LNCaP clone FGC (cell line): ENCODE results near the gene KRT14.
"Not testable (repeated sequence)": the region's sequence is repeated elsewhere in the genome, so short reads cannot be mapped to it uniquely, and the experiment has no call there.

Experiments used
- DNase-seq: peaks from one replicate; pipeline ENCODE4 v3.0.0-alpha.2; 2011; ENCODE audit warnings: low read depth
- H3K4me3 ChIP-seq: 2 replicates; pipeline ENCODE4 v1.5.1; 2011; ENCODE audit warnings: mild to moderate bottlenecking, low read depth, low read length, control low read depth
- TF ChIP-seq, protein P1 (sequence below): IDR thresholded peaks from 2 replicates; pipeline ENCODE4 v1.5.1; 2012; ENCODE audit warnings: mild to moderate bottlenecking; ENCODE audit not compliant: control insufficient read depth, insufficient read depth; ENCODE audit errors: extremely low read depth

The KRT14 gene

DNA sequence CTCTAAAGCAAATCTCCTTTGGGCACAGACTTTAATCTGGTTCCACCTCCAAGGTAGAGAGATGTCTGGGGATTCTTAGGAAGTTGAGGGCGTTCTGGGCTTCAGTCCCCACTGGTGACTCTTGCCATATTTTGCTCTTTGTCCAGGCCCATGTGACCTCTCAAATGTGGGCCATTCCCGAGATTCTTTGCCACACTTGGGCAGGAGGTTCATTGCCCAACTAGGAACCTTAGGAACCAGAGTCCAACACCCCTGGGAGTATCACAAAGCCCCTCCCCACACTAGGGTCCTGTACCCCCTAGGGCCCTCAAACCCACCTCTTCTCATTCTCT, 6.5 kb downstream of the KRT14 start:
- no peak for DNase-seq
- TF ChIP-seq, protein P1, sequence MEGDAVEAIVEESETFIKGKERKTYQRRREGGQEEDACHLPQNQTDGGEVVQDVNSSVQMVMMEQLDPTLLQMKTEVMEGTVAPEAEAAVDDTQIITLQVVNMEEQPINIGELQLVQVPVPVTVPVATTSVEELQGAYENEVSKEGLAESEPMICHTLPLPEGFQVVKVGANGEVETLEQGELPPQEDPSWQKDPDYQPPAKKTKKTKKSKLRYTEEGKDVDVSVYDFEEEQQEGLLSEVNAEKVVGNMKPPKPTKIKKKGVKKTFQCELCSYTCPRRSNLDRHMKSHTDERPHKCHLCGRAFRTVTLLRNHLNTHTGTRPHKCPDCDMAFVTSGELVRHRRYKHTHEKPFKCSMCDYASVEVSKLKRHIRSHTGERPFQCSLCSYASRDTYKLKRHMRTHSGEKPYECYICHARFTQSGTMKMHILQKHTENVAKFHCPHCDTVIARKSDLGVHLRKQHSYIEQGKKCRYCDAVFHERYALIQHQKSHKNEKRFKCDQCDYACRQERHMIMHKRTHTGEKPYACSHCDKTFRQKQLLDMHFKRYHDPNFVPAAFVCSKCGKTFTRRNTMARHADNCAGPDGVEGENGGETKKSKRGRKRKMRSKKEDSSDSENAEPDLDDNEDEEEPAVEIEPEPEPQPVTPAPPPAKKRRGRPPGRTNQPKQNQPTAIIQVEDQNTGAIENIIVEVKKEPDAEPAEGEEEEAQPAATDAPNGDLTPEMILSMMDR, result no peak
- H3K4me3 ChIP-seq, result no peak overlapping the region

DNA sequence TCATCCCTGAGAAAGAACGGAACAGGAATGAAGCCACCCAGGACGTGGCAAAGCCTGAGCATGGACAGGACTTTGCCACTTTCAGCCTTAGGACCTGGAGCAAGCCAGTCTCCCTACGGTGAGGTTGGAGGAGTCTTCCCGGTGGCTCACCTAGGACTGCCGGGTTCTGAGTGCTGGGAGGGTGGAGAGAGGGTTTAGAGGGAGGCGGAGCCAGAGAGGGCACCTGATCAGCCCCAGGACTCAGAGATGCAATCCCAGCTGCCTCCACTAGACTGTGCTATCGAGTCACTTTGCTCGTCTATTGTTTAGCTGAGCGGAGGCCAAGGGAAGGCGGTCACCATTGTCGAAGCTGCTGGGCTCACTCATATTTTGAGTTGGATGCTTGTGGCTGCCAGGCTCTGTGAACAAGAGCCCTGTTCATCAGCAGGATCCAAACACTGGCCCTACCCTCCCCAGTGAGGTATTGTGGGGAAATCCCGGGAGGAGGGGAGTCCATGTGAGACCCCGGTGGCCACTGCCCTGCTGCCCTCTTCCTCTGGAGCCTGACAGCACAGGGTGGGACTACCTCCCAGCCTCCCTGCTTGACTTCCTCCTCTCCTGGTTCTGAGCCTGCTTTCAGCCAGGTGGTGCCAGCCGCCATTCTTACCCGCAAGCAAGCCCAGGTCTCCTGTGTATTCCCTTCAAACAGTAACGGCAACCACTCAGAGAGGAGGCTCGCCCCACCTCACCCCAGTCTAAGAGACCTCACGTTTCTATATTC, 7.0 kb downstream of the KRT14 start:
- peak; percentile 73 for DNase-seq

DNA sequence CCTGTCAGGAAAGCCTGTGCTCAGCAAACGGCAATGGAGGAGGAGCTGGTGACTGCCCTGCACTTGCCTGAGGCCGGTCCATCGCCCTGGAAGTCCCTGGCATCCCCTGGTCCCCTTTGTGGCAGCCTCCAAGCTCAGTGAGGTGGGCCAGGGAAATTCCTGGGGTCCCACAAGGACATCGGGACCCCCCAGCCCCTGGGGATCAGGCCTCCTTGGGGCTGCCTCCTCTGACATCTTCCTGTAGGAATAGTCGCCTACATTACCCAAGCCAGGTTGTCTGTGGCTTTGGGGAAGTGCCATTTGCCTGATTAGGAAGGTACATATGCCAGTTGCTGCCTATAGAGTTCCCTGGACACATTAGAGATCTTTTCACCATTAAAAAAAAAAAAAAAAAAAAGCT, 7.7 kb downstream of the KRT14 start:
- no peak overlapping the region for H3K4me3 ChIP-seq

More for the DNA sequence above, 7.0 kb downstream of the KRT14 start:
- no peak overlapping the region for H3K4me3 ChIP-seq
- TF ChIP-seq, protein P1, result peak; percentile 89

DNA sequence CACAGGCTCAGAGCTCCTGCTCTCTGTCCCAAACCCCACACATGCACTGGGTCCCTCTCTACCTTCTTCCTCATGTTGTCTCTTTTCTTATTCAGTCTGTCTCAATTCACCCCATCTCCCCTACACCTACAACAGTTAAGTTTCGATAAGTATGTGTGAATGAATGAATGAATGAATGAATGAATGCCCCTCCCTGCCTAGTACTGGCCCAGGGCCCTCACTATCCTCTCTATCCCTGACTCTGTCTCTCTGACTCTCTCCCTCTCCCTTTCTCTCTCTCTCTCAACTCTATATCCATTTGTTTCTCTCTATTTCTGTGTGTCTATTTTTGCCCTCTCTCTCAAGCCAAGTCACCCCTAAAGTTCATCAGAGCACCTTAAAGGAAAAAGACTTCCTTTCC, 8.2 kb downstream of the KRT14 start:
- H3K4me3 ChIP-seq, result no peak overlapping the region
- no peak for DNase-seq
- TF ChIP-seq, protein P1, result no peak

More for the DNA sequence above, 7.7 kb downstream of the KRT14 start:
- no peak for DNase-seq
- TF ChIP-seq, protein P1, result no peak

DNA sequence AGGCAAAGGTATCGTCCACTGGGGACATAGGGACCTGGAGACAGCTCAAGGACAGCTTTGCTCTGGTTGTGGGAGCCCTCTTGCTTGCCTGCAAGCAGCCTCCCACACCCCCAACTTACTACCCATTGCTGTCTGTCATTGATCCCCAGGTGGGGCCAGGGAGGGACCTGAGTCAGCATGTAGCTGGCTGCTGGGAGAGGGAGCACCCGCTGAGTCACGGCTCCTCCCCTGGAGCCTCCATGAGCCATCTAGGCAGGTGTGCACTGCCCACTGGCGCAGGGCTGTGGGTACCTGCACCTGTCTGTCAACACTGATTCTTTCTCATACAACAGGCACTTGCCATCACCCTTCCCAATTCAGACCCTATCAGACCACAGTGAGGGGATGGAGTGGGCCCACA, 10.0 kb downstream of the KRT14 start:
- DNase-seq, H3K4me3 ChIP-seq: not testable (repeated sequence)

DNA sequence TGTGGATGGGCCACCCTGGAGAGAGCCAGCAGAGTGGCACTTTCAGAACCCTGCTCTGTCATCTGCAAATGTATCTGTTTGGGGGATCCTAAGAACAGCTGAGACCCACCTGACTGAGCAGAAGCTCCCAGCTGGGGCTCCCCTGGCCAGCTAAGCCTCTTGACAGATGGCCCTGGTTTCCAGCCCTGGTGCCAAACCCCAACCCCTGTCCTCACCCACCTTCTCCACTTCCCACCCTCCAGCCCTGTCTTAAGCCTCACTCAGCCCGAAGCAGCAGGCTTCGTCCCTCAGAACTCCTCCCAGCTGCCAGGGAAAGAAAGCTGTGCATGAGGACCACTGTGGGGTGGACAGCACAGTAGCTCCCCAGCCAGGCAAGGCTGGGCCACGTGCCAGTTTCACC, 11.4 kb downstream of the KRT14 start:
- no peak for DNase-seq
- H3K4me3 ChIP-seq, result no peak overlapping the region
- TF ChIP-seq, protein P1, result no peak

DNA sequence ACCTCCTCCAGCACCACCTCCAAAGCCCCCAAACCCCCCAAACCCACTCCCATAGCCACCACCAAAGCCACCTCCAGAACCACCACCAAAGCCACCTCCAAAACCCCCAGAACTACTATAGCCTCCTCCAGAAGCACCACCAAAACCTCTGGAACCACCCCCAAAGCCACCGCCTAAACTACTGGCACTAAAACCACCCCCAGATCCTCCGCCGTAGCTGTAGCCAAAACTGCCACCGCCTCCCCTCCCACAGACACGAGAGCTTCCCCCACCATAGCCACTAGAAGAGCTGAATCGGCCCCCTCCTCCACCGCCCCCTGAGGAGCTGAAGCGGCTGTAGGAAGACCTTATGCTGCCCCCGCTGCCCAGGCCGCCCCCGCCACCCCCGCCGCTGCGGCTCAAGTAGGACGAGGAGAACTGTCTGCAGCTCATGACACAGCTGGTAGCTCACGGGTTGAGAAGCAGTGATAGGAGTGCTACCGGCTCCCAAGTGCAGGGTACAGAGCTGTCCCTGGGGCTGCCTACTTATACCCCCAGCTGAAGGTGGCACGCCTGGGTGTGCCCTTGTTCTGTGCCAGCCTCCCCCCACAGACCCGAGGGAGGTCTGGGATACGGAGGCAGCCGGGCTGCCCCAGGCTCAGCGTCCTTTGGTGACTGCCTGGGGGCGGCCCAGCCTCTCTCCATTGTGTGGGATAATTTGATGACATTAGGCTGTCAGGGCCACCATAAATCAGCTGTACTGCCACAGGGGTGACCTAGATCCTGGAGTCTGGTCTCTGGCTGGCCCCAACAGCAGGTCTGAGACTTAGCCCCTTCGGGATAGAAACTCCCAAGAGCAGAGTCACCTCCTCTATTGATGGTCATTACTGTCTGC, 14.9 kb downstream of the KRT14 start, which contains the start of gene KRT9:
Gene KRT9, minus strand, starts transcription at position 499 of the 874 bp plus-strand sequence. Its CDS starts 67 bp downstream, at position 432.
- DNase-seq, result no peak
- no peak within 1 kb of the TSS for H3K4me3 ChIP-seq
- TF ChIP-seq, protein P1, result no peak
